A673 (cell line): ENCODE data around the gene DLG5.

Source experiments
- EZH2 ChIP-seq: fragments of 200-600 bp; sonication (generic); IDR thresholded peaks from 2 replicates; pipeline ENCODE4 v1.6.1; 2017; ENCODE audit warnings: borderline replicate concordance, low read depth, mild to moderate bottlenecking, mixed read lengths, antibody characterized with exemption, low read length; ENCODE audit not compliant: poor library complexity, severe bottlenecking
- TF ChIP-seq, protein P1 (sequence below): fragments of 300-800, 200-600 bp; sonication (generic); conservative IDR thresholded peaks from 2 replicates; pipeline ENCODE4 v1.5.1; 2017; ENCODE audit warnings: low read depth, mild to moderate bottlenecking, antibody characterized with exemption, low read length, moderate library complexity, mixed read lengths

GRCh38 chr10:77801474-77802161 is 124.9 kb downstream of the DLG5 start:
- TF ChIP-seq, protein P1, sequence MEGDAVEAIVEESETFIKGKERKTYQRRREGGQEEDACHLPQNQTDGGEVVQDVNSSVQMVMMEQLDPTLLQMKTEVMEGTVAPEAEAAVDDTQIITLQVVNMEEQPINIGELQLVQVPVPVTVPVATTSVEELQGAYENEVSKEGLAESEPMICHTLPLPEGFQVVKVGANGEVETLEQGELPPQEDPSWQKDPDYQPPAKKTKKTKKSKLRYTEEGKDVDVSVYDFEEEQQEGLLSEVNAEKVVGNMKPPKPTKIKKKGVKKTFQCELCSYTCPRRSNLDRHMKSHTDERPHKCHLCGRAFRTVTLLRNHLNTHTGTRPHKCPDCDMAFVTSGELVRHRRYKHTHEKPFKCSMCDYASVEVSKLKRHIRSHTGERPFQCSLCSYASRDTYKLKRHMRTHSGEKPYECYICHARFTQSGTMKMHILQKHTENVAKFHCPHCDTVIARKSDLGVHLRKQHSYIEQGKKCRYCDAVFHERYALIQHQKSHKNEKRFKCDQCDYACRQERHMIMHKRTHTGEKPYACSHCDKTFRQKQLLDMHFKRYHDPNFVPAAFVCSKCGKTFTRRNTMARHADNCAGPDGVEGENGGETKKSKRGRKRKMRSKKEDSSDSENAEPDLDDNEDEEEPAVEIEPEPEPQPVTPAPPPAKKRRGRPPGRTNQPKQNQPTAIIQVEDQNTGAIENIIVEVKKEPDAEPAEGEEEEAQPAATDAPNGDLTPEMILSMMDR = no peak
- no peak for TF ChIP-seq EZH2
